Endometrial microvascular endothelial cells (primary cell): ENCODE data around the gene MFAP3. TPM values are rescaled to one million over a fixed set of nuclear protein-coding genes. Genes with fewer than 3 reads are reported as not detected.
"Not testable (repeated sequence)": the region's sequence is repeated elsewhere in the genome, so short reads cannot be mapped to it uniquely, and the experiment has no call there.

Experiments
- in situ Hi-C: cut with HindIII; loops from 2 replicates; pipeline ENCODE4 v1.10.0; 2017; ENCODE audit warnings: low sequenced_read_pairs, low pct_unique_long_range_greater_than_20kb; ENCODE audit errors: inconsistent ontology term
- total RNA-seq: library from RNA; depleted of rRNA; stranded (reverse); fragments of >200 nt; gene quantifications from one replicate; pipeline ENCODE4 v1.2.3, GENCODE V29; 2015; ENCODE audit errors: inconsistent ontology term

MFAP3 gene
- 72.7 TPM for total RNA-seq

GRCh38 chr5:154038707-154039457 is at the start of gene MFAP3, which contains the start of gene FAM114A2:
Gene MFAP3 (plus strand): TSS chr5:154038967. CDS start chr5:154049723, 10,756 bp downstream.
Gene FAM114A2 (minus strand): TSS chr5:154038910. CDS start chr5:154034953, 3,957 bp downstream.
- in situ Hi-C loops: no loop called here

GRCh38 chr5:153991168-153991567 is 47.6 kb upstream of the MFAP3 start:
- in situ Hi-C loops: no loop called here

GRCh38 chr5:153998010-153998409 is 40.8 kb upstream of the MFAP3 start:
- in situ Hi-C loops: no loop called here

- in situ Hi-C loops: no loop called here
These were observed 40.0 kb upstream of the MFAP3 start for GRCh38 chr5:153998768-153999167.

GRCh38 chr5:153999995-154000394 is 38.8 kb upstream of the MFAP3 start:
- in situ Hi-C loops: no loop called here

- in situ Hi-C loops: no loop called here
These were observed 38.1 kb upstream of the MFAP3 start for GRCh38 chr5:154000703-154001102.

- in situ Hi-C loops: no loop called here
These were observed 36.7 kb upstream of the MFAP3 start for GRCh38 chr5:154002093-154002492.

- in situ Hi-C loops: no loop called here
These were observed 36.2 kb upstream of the MFAP3 start for GRCh38 chr5:154002511-154003020.

GRCh38 chr5:154005648-154006047 is 33.1 kb upstream of the MFAP3 start:
- in situ Hi-C loops: no loop called here

GRCh38 chr5:154010660-154011059 is 28.1 kb upstream of the MFAP3 start:
- in situ Hi-C loops: no loop called here

GRCh38 chr5:154015071-154015693 is 23.6 kb upstream of the MFAP3 start:
- in situ Hi-C loops: no loop called here

- in situ Hi-C loops: not testable (repeated sequence)
These were observed 19.8 kb upstream of the MFAP3 start for GRCh38 chr5:154018919-154019318.

GRCh38 chr5:154025951-154026350 is 12.8 kb upstream of the MFAP3 start:
- in situ Hi-C loops: no loop called here

- in situ Hi-C loops: no loop called here
These were observed 6.8 kb upstream of the MFAP3 start for GRCh38 chr5:154031937-154032489.

GRCh38 chr5:154034944-154035343 is 3.8 kb upstream of the MFAP3 start:
- in situ Hi-C loops: no loop called here

- in situ Hi-C loops: no loop called here
These were observed 483 bp upstream of the MFAP3 start for GRCh38 chr5:154038261-154038706.

- in situ Hi-C loops: no loop called here
These were observed 677 bp downstream of the MFAP3 start for GRCh38 chr5:154039458-154039829.

- in situ Hi-C loops: no loop called here
These were observed 4.0 kb downstream of the MFAP3 start for GRCh38 chr5:154042766-154043165.

- in situ Hi-C loops: no loop called here
These were observed 5.3 kb downstream of the MFAP3 start for GRCh38 chr5:154044099-154044498.

- in situ Hi-C loops: no loop called here
These were observed 5.8 kb downstream of the MFAP3 start for GRCh38 chr5:154044581-154044980.
